Measurements from ENCODE around the gene TSPAN31.

GRCh38 chr12:57729321-57729844 is 15.5 kb upstream of the TSPAN31 start:
- no peak for TF ChIP-seq KLF6 (CRISPR knock-in tag; IDR thresholded peaks at IDR 0.05; ENCODE audit: borderline replicate concordance)
- no peak for TF ChIP-seq FOXO4 (CRISPR knock-in tag; IDR thresholded peaks at IDR 0.05)
- TF ChIP-seq TARDBP (IDR thresholded peaks at IDR 0.05): no peak
- TF ChIP-seq ZNF445 (CRISPR knock-in tag; IDR thresholded peaks at IDR 0.05; ENCODE audit: low read depth): no peak
- no peak for TF ChIP-seq FOXA3 (CRISPR knock-in tag; conservative IDR thresholded peaks at IDR 0.05 in 1 of 2, IDR thresholded peaks at IDR 0.05 in 1 of 2)
- TF ChIP-seq, protein P1, sequence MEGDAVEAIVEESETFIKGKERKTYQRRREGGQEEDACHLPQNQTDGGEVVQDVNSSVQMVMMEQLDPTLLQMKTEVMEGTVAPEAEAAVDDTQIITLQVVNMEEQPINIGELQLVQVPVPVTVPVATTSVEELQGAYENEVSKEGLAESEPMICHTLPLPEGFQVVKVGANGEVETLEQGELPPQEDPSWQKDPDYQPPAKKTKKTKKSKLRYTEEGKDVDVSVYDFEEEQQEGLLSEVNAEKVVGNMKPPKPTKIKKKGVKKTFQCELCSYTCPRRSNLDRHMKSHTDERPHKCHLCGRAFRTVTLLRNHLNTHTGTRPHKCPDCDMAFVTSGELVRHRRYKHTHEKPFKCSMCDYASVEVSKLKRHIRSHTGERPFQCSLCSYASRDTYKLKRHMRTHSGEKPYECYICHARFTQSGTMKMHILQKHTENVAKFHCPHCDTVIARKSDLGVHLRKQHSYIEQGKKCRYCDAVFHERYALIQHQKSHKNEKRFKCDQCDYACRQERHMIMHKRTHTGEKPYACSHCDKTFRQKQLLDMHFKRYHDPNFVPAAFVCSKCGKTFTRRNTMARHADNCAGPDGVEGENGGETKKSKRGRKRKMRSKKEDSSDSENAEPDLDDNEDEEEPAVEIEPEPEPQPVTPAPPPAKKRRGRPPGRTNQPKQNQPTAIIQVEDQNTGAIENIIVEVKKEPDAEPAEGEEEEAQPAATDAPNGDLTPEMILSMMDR (IDR thresholded peaks at IDR 0.05 in 2 of 3, conservative IDR thresholded peaks at IDR 0.05 in 1 of 3; ENCODE audit: insufficient read depth in 2 of 3, low read depth in 1 of 3, low read length in 3 of 3): no peak
- TF ChIP-seq ZNF24 (IDR thresholded peaks at IDR 0.05): no peak

Data from K562 (cell line).